ENCODE measurements around the gene AKAP6. TPM values are rescaled to one million over a fixed set of nuclear protein-coding genes. Genes with fewer than 3 reads are reported as not detected.

AKAP6 gene
- total and polyA plus RNA-seq, 10 of the 15 experiments (the other 5 are each of a cell fraction or from before 2014, with no cell fraction given) = 0.35 to 5.9 (median 2.2) TPM

DNA sequence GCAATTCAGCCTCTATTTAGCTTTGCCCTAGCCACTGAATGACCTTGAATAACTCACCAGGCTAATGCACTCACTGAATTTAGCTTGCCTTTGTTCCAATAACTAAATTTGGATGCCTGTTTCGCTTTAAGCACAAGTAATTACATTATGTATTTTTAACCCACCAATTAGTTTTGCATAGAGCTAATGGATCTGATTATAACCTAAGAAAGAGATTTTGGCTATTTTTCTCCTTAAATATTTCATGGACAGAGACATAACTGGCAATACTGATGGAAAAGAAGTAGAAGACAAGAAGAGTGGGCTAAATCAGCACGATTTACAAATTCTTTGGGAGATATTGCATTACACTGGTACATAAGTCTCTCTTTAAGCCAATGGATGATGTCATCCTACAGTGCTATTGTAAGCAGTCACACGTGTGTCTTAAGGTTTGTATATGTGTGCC lies 85.7 kb downstream of the AKAP6 start:
- Histone ChIP-seq H3K27ac (ENCODE audit: control insufficient read depth, insufficient read depth) (no peak overlapping the region), H2AFZ (ENCODE audit: control insufficient read depth, low read depth, low read length) (no peak overlapping the region), H4K20me1 (ENCODE audit: control insufficient read depth, insufficient read depth) (no peaks in the 10 kb centered on the region), H3K79me2 (ENCODE audit: control insufficient read depth, insufficient read depth, low read length) (no peaks in the 10 kb centered on the region), H3K36me3 (ENCODE audit: control insufficient read depth in 2 of 2, insufficient read depth in 2 of 2, low read length in 1 of 2) (no peaks in the 10 kb centered on the region), H3K27me3 (replicated peaks in 1 of 2; ENCODE audit: control insufficient read depth in 2 of 2, insufficient read depth in 2 of 2, low read length in 1 of 2) (no peaks in the 10 kb centered on the region), H3K9ac (ENCODE audit: control insufficient read depth, insufficient read depth, low read length) (no peak overlapping the region), H3K4me2 (ENCODE audit: control insufficient read depth, insufficient read depth) (no peak overlapping the region), H3K9me3 (replicated peaks; ENCODE audit: control insufficient read depth, insufficient read depth, low read length) (no peaks in the 10 kb centered on the region), H3K4me3 (no peak overlapping the region), H3K4me1 (ENCODE audit: control insufficient read depth, insufficient read depth, low read length) (no peaks in the 10 kb centered on the region)
- ChIA-PET CTCF (no interaction called here), SMC1A (ENCODE audit: uncharacterized antibody, unreplicated experiment) (interaction anchor here (0.8 to 1.6 kb wide), 2 partner anchors 13 to 1943 kb away, joined by 3 to 4 read pairs; no protein-coding TSS in a partner anchor), POLR2A (no interaction called here), RAD21 (ENCODE audit: unreplicated experiment) (interaction anchor here (1.3 kb wide), 1 partner anchor 35 kb away, joined by 3 read pairs; no protein-coding TSS in a partner anchor)
- TF ChIP-seq ETV6 (conservative IDR thresholded peaks at IDR 0.05 in 1 of 2, IDR thresholded peaks at IDR 0.05 in 1 of 2; ENCODE audit: borderline replicate concordance in 1 of 2, low read depth in 1 of 2) = no peak
- peak; percentile 39; the same call in 1 of the 2 replicates for TF ChIP-seq ATF7 (IDR thresholded peaks at IDR 0.05; ENCODE audit: low read depth)
- intact Hi-C loops (cut with micrococcal nuclease; ENCODE audit: unreplicated experiment) (no loop called here), in situ Hi-C loops (cut with MboI) (no loop called here)
- ATAC-seq = 0 out of 3 replicates have a peak, but pooled peaks have one; percentile 39
- DNase-seq (ENCODE audit: low read depth, low spot score) = no peak
- FAIRE-seq = no peak
- WGBS (ENCODE audit: insufficient coverage, insufficient replicate concordance, low lambda C conversion rate, missing lambda C conversion rate) = 0% methylated on average over 3 of the region's 3 CpGs
- no TSS peak for BruUV-seq (replicated peaks)

DNA sequence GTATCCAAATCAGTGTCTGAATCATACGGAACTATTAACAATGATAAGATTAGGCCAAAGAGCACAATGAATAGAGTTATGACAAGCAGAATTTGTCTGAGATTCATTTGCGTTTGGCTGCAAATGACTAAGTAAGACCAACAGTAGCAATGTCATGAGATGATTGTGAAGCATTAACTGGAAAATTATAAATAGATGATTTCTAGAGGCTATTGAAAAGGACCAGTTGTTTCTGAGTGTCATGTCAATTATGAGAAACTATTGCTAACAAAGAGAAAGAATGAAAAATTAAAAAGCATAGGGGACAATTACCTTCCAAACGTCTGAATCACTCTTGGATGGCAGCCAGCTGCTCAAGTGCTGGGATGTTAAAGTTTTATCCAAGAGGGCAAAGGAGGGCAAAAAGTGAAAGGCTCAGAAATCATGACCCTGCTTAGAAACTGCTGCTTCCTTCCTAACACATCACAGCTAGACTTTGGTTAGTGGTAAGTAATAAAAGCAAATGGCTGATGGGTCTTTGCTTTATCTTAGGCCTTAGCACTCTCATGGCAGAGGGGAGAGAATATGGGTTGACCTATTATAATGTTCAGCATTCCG lies 89.0 kb downstream of the AKAP6 start:
- Histone ChIP-seq H4K20me1 (ENCODE audit: control insufficient read depth, insufficient read depth) (no peaks in the 10 kb centered on the region), H3K9me3 (replicated peaks; ENCODE audit: control insufficient read depth, insufficient read depth, low read length) (no peaks in the 10 kb centered on the region), H3K9ac (ENCODE audit: control insufficient read depth, insufficient read depth, low read length) (no peak overlapping the region), H3K4me1 (ENCODE audit: control insufficient read depth, insufficient read depth, low read length) (no peaks in the 10 kb centered on the region), H3K4me3 (no peak overlapping the region), H3K27me3 (replicated peaks in 1 of 2; ENCODE audit: control insufficient read depth in 2 of 2, insufficient read depth in 2 of 2, low read length in 1 of 2) (no peaks in the 10 kb centered on the region), H3K79me2 (ENCODE audit: control insufficient read depth, insufficient read depth, low read length) (no peaks in the 10 kb centered on the region), H3K27ac (ENCODE audit: control insufficient read depth, insufficient read depth) (no peak overlapping the region), H2AFZ (ENCODE audit: control insufficient read depth, low read depth, low read length) (no peak overlapping the region), H3K4me2 (ENCODE audit: control insufficient read depth, insufficient read depth) (no peak overlapping the region), H3K36me3 (ENCODE audit: control insufficient read depth in 2 of 2, insufficient read depth in 2 of 2, low read length in 1 of 2) (no peaks in the 10 kb centered on the region)
- DNase-seq (ENCODE audit: low read depth, low spot score) (no peak), FAIRE-seq (no peak), ATAC-seq (no peak)
- BruUV-seq (replicated peaks) = no TSS peak
- ChIA-PET SMC1A (ENCODE audit: uncharacterized antibody, unreplicated experiment) (interaction anchor here (1.1 to 1.2 kb wide), 2 partner anchors 10 to 16 kb away, joined by 3 to 5 read pairs; no protein-coding TSS in a partner anchor), POLR2A (interaction anchor here (0.6 kb wide), 1 partner anchor 15 kb away, joined by 4 read pairs; no protein-coding TSS in a partner anchor), CTCF (interaction anchor here (0.9 kb wide), 1 partner anchor 11 kb away, joined by 3 read pairs; no protein-coding TSS in a partner anchor), RAD21 (ENCODE audit: unreplicated experiment) (interaction anchor here (1.1 kb wide), 1 partner anchor 90 kb away, joined by 3 read pairs; no protein-coding TSS in a partner anchor)
- 51% methylated on average over 4 of the region's 4 CpGs for WGBS (ENCODE audit: insufficient coverage, insufficient replicate concordance, low lambda C conversion rate, missing lambda C conversion rate)
- TF ChIP-seq ZNF384 (IDR thresholded peaks at IDR 0.05; ENCODE audit: borderline replicate concordance, low read depth, low read length) (no peak), RBBP5 (conservative IDR thresholded peaks at IDR 0.05) (no peak), WRNIP1 (IDR thresholded peaks at IDR 0.05; ENCODE audit: borderline replicate concordance, low read depth, low read length) (no peak), TAF1 (IDR thresholded peaks at IDR 0.05; ENCODE audit: borderline replicate concordance, low read depth, low read length) (no peak), ZBED1 (IDR thresholded peaks at IDR 0.05; ENCODE audit: borderline replicate concordance) (no peak)
- in situ Hi-C loops (cut with MboI) (no loop called here), intact Hi-C loops (cut with micrococcal nuclease; ENCODE audit: unreplicated experiment) (no loop called here)
